ENCODE data around the gene CREBZF.
"Not testable (repeated sequence)": the region's sequence is repeated elsewhere in the genome, so short reads cannot be mapped to it uniquely, and the experiment has no call there.

Gene CREBZF

DNA sequence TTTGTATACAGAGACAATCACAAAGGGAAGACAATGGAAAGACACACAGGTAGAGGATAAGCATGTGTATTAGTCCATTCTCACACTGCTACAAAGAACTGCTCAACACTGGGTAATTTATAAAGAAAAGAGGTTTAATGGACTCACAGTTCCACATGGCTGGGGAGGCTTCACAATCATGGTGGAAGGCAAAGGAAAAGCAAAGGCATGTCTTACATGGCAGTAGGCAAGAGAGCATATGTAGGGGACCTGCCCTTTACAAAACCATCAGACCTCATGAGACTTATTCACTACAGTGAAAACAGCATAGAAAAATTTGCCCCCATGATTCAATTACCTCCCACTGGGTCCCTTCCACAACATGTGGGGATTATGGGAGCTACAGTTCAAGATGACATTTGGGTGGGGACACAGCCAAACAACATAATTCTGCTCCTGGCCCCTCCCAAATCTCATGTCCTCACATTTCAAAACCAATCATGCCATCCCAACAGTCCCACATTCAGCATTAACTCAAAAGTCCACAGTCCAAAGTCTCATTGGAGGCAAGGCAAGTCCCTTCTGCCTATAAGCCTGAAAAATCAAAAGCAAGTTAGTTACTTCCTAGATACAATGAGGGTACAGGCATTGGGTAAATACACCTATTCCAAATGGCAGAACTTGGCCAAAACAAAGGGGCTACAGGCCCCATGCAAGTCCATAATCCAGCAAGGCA, 6.2 kb upstream of the CREBZF start:
- not testable (repeated sequence) for DNase-seq

- no peak for DNase-seq
Measured at GRCh38 chr11:85668157-85668556, 3.2 kb upstream of the CREBZF start.

- no peak for DNase-seq
Measured at GRCh38 chr11:85666687-85667086, 1.8 kb upstream of the CREBZF start.

DNA sequence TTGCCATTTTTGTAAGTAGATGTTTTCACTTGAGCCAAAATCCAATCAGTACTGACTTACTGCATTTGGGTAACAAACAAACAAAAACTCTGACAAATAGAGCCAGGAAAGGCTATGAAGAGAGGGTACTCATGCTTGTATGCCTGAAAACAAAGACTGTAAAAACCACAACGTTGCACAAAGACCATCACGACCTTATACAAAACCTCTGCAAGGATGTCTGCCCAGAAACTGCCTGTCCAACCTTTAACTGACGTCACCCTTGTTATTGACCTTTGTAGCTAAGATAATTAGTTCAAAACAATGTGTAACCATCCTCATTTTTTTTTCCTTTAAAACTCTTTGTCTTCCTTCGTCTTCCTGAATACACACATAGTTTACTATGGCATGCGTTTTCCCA, 804 bp upstream of the CREBZF start:
- no peak for DNase-seq

DNA sequence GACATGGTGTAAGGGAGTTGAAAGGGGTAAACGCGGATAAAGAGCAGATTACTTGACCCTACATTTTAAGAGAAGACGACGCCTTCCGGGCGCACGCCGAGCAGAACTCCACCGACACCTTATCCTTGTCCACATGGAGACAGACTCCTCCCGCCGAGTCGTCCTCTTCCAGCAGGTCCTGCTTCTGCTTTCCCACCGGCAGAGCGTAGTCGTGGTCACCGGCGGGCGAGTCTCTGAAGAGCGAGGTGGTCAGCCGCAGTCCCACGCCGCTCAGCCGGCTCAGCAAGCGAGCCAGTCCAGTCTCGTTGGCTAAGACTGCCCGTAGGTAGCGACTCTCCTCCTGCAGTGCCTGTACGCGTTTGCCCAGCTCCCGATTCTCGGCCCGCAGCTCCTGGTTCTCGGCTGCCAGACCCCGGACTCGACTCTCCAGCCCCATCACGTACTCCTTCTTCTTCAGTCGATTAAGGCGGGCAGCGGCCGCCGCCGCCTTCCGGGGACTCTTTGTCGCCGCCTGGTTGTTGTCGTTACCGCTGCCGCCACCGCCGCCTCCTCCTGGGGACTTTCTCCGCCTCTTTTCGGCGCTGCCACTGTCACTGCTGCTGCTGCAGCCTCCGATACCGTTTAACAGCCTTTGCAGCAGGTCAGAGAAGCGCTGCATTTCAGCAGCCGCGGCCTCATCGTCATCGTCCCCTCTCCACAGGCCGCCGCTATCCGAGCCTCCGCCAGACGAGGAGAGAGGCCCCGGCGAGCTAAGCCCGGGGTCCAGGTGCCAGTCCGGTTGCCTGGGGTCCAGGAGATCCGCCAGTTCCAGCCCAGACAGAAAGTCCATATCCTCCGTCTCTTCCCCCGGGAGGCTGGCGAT, 945 bp downstream of the CREBZF start:
- peak; percentile 66 for DNase-seq

- no peak for DNase-seq
Measured at GRCh38 chr11:85663080-85663752, 1.7 kb downstream of the CREBZF start.

GRCh38 chr11:85661972-85662664, 2.8 kb downstream of the CREBZF start:
- no peak for DNase-seq

DNA sequence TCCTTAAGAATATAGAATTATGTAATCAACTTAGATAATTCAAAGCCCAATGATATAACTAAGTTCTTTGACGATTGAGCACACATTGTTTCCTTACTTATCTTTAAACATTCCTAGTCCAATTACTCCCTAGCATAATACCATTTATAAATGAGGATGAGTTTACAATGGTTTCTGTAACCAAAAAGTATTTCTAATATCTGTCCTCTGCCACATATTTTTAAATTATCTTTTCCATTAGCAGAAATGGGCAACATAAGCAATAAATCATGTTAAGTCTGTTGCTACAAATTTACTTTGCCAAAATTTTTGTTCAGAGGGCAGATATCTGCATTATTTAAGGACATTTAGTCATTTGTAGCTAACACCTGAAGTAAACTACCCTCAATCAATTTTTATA, 6.7 kb downstream of the CREBZF start:
- DNase-seq, result no peak

- no peak for DNase-seq
Measured at GRCh38 chr11:85656777-85657176, 8.2 kb downstream of the CREBZF start.

GRCh38 chr11:85654343-85654742, 10.6 kb downstream of the CREBZF start:
- DNase-seq, result not testable (repeated sequence)

- no peak for DNase-seq
Measured at GRCh38 chr11:85652786-85653447, 12.0 kb downstream of the CREBZF start.

- DNase-seq, result no peak
Measured at GRCh38 chr11:85651118-85651517, 13.8 kb downstream of the CREBZF start.

DNA sequence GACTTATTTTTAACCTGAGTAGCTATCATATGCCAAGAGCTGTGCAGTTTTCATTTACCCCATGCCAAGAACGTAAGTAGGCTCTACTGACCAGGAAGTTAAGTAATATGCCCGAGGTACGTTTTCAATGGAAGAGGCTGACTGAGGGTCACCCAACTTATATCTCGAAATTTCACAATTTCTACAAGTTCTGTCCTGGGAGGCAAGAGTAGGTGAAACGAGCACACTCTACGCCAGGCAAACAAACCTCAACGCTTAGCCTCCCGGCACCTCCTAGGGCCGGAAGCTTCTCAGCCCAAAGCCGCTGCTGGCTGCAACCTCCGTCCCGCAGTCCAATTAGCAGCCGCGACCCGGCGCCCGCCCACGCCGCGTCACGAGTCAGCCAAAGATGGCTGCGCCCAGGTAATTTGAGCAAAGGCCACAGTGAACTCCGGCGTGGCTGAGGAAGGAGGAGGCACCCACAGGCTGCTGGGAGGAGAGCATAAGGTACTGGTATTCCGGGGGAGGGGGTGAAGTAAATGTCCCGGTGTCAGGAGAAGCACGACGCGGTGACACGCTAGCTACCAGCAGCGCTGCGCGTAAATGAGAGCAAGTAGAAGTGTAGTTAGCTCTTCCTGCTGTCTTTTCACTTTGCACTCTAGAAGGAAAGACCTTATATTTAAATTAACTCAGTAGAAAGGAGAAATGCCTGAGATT, 17.2 kb downstream of the CREBZF start, which contains the start of gene TMEM126A:
Gene TMEM126A, plus strand, starts transcription at position 364 of the 696 bp plus-strand sequence. CDS start 2,289 bp downstream, outside the sequence.
- DNase-seq, result peak; percentile 78

DNA sequence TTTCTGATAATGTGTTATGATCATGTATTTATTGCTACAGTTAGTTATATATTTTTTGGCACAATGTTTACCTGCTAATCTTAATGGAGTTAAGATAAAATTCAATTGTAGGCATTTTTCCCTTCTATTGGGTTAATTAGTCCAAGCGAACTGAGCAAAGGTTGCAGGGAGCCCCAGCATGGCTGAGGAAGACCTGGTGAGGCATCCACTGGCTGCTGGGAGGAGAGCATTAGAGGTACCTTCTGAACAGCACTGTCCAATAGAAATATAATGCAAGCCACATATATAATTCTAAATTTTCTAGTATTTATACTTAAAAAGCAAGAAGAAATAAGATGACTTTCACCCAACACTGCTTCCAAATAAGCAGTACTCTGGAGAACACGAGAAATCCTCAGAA, 17.9 kb downstream of the CREBZF start:
- no peak for DNase-seq

GRCh38 chr11:85643191-85643614, 21.7 kb downstream of the CREBZF start:
- DNase-seq, result no peak

- DNase-seq, result no peak
Measured at GRCh38 chr11:85634747-85635146, 30.2 kb downstream of the CREBZF start.

DNA sequence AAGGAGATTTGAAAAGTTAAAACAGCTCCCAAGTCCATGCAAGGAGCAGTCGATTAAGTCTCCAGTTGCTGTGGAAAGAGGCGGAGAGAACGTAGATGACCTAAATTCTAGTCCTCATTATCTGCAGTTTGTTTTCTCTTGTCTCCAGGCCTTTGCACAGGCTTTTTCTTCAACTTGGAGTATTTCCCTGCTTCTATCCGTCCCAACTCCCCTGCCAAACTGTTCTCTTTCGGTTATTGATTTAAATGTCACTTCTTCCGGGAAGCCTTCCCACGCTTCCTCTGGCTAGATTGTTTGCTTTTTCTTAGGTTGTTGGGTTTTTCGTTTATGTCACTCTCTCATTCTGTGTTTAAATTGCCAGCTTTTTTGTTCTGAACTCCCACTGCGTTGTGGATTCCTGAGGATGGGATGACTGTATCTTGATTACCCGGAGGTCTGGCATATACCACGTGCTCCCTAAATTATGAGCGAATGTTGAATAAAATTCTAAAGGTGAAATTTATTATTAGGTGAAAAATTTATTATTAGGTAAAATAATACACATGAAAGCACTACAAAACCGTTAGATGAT, 36.1 kb downstream of the CREBZF start:
- no peak for DNase-seq

GRCh38 chr11:85627998-85628770, 36.7 kb downstream of the CREBZF start, which contains the start of gene TMEM126B:
TMEM126B (plus strand) TSS chr11:85628593; CDS start chr11:85628608, 15 bp downstream.
- DNase-seq, result peak; percentile 97

DNA sequence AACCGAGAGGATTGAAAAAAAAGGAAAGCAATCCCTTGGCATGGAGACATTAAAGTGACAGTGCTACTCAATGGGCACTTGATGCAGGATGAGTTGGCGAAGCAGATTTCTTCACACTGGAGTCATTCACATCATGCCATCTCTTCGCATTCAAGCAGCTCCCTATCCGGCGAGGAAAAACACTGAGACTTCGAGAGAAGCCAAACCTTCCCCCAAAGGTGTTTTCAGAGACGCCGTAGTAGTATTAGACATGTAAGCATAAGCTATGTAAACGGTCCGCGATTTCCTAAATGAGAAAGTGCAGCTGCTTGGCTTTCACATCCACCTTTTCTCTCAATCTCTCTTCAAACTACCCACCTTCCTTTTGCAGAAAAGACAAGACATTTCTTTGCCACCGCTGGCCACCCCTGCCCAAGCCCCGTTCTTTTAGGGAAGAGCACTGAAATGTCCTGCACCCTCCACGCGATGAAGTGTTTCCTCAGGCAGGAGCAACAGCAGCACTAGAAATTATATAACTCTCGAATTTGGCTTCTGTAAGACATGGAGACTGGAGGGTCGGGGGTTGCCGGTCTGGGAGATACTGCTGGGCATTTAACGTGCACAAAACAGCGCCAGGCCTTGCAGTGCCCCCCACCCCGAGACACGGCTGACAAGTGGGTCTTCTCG, 37.5 kb downstream of the CREBZF start, which contains the start of gene DLG2:
Gene DLG2, minus strand, starts transcription at position 13 of the 666 bp plus-strand sequence.
- peak; percentile 34 for DNase-seq

DNA sequence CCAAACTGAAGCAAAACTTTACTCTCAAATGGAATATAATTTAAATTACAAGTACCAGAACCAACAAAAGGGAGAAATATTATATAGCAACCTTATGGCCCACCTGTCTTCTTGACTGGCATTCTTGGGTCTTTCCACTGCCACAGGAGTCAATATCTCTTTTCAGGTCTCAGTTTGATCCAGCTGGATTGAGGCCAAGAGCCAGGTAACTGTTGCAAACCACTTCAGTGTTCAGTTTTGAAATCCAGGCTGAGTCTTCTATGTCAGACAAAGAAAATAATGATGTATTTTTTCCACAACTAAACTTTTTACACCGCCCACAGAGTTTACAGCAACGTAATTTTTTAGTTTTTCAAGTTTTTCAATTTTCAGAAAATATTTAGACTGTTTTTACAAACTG, 38.4 kb downstream of the CREBZF start:
- no peak for DNase-seq

Data from fibroblast of skin of right quadriceps (primary cell).